T-helper 2 cell treated with Interferon-gamma antibody and Interleukin-4, amounts not matched to agents 100 ng/mL and 5 ng/mL, for 36 hours (primary cell): ENCODE results near the gene F12. TPM values are rescaled to one million over a fixed set of nuclear protein-coding genes. Genes with fewer than 3 reads are reported as not detected.

ENCODE experiments used
- intact Hi-C: fragments of 100-400 bp; cut with micrococcal nuclease; formaldehyde crosslinking; loops from one replicate; pipeline ENCODE4 v1.15.1; 2023
- total RNA-seq: library from RNA; stranded (reverse); gene quantifications from 2 replicates; pipeline ENCODE4 v1.2.3, GENCODE V29; 2022

F12 gene
- total RNA-seq, 1 donor from 2014 or later: 1.9 TPM

GRCh38 chr5:177447066-177447610 lies 37.8 kb upstream of the F12 start:
- intact Hi-C loops: loop anchor here (2.0 kb wide), 3 partner anchors 16 to 56 kb away; no protein-coding TSS in a partner anchor

- intact Hi-C loops: loop anchor here (1.0 to 2.0 kb wide), 4 partner anchors 9 to 56 kb away; no protein-coding TSS in a partner anchor
These were observed 37.1 kb upstream of the F12 start, which contains the start of gene PRR7 for GRCh38 chr5:177446200-177447065. Gene PRR7 (plus strand): TSS chr5:177446814. CDS start chr5:177455068, 8,254 bp downstream.

- intact Hi-C loops: loop anchor here (1.0 to 2.0 kb wide), 4 partner anchors 9 to 55 kb away; no protein-coding TSS in a partner anchor
These were observed 36.5 kb upstream of the F12 start for GRCh38 chr5:177445917-177446199.

DNA sequence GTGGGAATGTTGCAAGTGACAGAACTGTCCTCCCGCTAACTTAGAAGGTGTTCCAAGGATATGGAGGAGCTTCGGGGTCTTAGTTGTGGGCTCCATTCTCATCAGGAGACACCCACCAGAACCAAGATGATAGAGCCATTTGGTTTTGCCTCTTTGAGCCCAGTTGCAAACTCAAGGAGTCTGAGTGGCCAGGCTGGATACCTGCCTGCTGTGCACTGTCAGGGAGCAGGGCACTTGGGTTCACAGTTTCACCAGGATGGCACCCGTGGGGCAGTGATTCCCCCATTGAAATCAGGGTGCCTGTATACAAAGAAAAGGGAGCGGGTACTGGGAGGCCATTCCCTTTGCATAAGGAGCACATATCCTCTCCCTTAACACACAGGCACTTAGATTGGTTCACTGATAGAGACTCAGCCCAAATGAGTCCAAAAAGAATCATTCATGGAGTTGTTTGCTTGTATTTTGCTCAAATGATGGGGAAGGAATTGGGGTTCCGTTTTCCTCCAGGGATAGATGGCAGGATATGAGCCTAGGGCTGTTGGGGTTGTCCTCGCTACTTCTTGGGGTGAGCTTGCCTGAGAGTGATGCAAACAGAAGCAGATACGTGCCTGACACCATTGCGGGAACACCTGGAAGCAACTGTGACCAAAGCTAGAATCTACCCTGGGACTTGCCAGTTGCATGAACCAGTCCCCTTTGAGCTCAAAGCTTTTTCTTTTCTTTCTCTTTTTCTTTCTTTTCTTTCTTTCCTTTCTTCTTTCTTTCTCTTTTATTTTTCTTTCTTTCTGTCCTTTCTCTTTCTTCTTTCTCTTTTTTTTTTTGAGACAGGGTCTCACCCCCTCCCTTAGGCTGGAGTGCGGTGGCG lies 35.9 kb upstream of the F12 start:
- intact Hi-C loops: no loop called here

- intact Hi-C loops: loop anchor here (1.0 kb wide), 1 partner anchor 10 kb away; no protein-coding TSS in a partner anchor
These were observed 35.0 kb upstream of the F12 start for GRCh38 chr5:177444106-177445051.

DNA sequence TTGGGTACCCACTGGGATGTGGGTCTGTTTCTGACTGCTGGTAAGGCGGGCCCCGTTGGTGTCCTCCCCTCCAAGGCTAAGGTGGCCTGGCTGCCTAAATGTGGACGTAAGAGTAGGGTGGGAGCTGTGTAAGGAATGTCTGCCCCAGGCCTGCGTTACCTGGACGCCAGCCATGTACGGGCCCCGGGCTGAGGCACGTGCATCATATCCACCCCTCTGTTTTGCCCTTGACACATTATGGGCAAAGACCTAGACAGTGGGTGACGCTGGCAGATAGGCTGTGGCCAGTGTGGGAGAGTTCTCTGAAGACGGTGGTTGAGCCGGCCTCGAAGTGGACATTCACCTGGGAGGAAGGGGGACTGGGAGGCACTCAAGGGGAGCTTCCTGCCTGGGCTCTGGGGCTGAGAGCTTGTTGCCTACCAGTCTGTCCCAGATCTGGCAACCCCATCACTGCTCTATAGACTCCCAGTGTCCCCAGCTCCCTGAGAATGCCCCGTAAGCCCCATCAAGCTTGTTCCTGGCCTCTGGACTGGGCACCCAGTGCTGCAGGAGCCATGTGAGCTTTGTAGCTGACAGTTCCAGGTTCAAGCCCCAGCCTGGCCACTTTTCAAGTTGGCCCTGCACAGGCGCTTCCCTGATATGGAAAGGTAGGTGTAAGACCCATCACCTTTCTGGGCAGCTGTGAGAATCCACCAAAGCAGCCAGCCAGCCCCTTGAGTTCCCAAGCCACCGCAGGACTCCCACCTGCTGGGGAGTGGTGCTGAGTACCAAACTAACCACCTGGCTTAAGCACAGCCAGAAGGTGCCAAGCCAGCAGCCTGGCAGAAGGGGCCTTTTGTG lies 34.0 kb upstream of the F12 start:
- intact Hi-C loops: no loop called here

GRCh38 chr5:177442066-177442826 lies 32.9 kb upstream of the F12 start:
- intact Hi-C loops: no loop called here

DNA sequence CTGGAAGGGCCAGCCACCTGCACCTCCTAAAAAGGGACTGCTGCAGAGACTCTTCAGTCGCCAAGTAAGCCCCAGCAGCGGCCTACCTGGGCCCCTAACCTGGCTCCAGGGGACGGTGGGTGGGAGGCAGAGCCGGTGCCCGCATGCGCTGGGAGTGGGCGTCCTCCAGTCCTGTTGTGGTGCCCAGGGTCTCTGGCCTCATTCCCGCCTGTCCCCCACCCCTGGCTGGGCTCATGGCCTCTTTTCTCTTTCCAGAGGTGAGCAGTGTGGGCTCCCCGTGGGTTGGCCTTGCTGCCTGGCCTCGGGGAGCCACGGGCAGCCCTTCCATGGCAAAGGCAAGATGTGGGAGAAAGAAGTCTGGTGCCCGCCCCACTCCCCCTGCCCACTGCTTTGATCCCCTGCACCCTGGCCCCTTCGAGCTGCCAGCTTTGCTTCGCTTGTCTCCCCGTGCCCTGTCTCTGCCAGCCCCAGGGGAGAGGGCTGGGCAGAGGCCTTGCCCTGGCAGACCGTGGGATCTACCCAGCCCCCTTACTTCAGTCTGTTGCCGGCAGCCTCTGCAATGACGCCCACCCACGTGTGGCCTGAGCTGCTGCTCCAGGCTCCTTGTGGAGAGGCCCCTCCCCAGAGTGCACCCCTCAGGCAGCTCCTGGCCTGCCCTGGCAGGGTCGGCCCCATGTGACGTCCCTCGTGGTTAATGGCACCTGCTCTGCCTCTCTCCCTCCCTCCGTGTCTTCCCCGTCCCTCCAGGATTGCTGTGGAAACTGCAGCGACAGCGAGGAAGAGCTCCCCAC lies 31.8 kb upstream of the F12 start:
- intact Hi-C loops: no loop called here

DNA sequence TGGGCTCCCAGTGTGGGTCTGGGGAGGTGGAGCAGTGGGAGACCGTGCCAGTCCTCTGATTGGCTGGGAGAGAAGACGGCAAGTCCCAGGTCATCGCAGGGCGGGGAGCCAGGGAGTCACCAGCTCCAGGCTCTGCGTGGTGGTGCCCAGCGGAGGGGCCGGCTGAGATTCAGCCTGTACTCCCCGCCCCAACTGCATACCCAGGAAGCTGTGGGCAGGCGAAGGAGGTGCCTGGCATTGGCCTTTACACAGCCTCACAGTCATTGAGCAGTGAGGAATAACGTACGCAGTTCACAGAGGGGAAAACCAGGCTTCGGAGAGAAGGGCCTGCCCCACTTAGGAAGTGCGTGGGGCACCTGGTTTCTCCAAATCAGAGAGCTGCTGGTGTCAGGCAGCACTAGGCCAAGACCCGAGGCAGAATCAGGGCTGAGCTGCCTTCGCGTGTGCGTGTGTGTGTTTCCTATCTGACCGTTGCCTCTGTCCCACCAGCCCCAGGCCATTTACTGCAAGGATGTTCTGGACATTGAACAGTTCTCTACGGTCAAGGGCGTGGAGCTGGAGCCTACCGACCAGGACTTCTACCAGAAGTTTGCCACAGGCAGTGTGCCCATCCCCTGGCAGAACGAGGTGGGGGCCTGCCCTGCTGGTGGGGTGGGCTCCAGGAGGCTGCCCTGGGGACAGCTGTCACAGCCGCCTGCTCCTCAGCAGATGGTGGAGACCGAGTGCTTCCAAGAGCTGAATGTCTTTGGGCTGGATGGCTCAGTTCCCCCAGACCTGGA lies 31.0 kb upstream of the F12 start:
- intact Hi-C loops: no loop called here

DNA sequence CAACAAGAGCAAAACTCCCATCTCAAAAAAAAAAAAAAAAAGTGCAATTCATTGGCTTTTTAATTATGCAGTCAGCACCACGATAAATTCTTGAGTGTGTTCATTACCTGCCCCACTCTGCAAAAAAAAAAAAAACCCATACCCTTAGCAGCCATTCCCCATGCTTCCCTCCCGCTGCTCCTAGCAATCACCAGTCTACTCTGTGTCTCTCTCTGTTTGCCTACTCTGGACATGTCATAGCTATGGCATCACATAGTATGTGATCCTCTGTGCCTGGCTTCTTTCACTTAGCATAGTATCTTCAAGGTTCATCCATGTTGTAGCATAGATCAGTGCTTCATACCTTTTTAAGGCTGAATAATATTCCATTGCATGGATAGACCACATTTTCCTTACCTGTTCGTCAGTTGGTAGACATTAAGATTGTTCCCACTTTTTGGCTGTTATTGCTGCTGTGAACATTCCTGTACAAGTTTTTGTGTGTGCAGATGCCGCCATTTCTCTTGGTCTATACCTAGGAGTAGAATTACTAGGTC lies 30.2 kb upstream of the F12 start:
- intact Hi-C loops: no loop called here

DNA sequence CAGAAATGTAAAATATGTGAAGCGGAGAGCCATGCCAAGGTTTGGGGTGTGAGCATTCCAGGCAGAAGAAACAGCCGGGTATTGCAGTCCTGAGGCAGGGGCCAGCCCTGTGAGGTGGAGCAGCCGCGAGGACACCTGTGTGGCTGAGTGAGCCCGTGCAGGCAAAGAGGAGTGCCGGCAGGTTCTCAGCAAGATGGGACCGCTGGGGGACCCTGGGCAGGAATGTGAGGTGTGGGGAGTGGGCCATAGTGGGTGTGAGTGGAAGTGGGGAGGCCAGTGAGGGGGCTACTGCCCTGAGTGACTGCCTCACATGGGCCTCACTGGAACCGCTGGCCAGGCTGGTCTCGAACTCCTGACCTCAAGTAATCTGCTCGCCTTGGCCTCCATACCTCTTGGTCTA lies 29.1 kb upstream of the F12 start:
- intact Hi-C loops: no loop called here

- intact Hi-C loops: no loop called here
These were observed 28.3 kb upstream of the F12 start for GRCh38 chr5:177437623-177438022.

GRCh38 chr5:177435847-177436536 lies 26.6 kb upstream of the F12 start:
- intact Hi-C loops: no loop called here

GRCh38 chr5:177434942-177435738 lies 25.8 kb upstream of the F12 start:
- intact Hi-C loops: loop anchor here (1.0 kb wide), 1 partner anchor 9 kb away; no protein-coding TSS in a partner anchor

- intact Hi-C loops: loop anchor here (1.0 kb wide), 1 partner anchor 10 kb away; no protein-coding TSS in a partner anchor
These were observed 25.1 kb upstream of the F12 start for GRCh38 chr5:177434437-177434836.
